Stimulated activated CD4-positive, alpha-beta T cell treated with anti-CD3 and anti-CD28 coated beads, Interleukin-2, amount 100 ng/mL, for 4 hours (primary cell): ENCODE data around the gene TNFRSF14.

Source experiments
- DNase-seq: peaks from one replicate; pipeline ENCODE4 v3.0.0-alpha.2; 2020; ENCODE audit warnings: low read depth

The TNFRSF14 gene

DNA sequence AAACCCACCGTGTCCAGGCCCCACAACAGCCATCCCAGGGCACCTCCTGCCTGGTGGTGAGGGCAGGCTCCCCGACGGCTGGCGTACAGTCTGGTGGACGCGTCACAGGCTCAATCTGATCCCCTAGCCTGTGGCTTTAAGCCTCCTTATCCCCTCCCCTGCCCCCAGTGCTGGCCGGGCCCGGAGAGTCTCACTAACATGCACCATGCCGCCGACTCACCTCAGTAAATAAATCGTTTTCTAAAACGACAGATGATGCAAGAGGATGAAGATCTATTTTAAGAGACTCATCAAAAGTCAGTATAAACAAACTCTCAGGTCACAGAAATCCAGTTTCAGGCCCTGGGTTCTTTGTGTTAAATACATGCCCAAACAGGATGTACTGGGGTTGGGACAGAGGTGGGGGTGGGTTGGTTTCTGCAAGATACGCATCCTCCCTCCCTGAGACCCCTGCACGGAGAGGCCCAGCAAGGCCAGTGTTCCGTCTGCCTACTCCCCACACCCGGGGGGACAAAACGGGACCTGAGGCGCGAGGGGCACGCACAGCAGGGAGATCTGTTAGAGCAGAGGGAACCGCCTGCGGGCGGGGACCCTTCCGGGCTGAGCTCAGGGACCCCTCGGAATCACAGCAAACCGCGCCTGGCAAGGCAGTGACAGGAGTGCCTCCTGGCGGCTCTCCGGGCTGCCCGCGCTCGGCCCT, 32.8 kb upstream of the TNFRSF14 start:
- no peak for DNase-seq

DNA sequence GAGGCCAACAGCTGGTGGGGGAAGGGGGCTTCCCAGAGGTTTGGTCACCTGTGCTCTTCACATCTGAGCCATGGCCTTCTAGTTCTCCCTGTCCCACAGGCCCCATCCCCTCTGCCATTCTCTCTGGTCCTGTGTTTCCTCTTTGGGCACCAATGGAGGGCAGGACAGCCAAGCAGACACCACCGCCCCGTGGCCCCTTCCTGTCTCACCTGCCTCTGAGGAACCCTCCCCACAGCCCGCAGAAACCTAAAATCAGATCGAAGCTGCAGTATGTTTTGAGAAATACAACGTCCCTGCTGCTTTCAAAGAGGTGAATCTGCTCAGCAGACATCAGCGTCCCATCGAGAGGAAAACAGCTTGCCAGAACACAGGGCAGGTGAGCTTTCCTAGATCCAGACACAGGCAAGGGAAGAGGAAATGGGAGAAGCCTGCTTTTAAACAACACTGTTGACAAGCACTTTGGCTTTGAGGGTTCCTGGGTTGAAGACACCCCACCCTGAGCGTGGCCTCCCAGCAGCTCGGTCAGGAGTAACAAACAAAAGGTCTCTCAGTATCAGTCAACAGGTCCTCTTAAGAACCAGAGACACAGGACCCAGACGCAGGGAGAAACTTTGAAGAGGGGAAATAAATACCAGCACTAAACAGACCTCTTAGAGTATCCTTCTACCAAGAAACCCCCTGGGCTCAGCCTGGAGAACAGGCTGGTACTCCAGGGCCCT, 32.1 kb upstream of the TNFRSF14 start:
- DNase-seq, result no peak

DNA sequence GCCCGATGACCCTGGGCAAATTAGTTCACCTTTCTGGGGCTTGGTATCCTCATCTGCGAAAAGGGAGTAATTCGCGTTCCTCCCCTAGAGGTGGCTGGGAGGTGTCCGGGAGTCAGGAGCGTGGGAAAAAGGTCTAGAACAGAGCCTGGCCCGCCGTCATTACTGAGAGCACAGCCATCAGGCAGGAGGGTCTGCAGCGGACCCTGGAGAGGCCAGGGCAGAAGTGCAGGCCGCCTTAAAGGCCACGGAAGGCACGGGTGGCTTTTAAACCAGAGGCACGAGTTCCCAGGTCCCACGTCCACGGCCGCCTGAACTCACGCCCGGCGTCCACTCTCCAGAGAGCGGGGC, 30.6 kb upstream of the TNFRSF14 start:
- DNase-seq, result no peak

DNA sequence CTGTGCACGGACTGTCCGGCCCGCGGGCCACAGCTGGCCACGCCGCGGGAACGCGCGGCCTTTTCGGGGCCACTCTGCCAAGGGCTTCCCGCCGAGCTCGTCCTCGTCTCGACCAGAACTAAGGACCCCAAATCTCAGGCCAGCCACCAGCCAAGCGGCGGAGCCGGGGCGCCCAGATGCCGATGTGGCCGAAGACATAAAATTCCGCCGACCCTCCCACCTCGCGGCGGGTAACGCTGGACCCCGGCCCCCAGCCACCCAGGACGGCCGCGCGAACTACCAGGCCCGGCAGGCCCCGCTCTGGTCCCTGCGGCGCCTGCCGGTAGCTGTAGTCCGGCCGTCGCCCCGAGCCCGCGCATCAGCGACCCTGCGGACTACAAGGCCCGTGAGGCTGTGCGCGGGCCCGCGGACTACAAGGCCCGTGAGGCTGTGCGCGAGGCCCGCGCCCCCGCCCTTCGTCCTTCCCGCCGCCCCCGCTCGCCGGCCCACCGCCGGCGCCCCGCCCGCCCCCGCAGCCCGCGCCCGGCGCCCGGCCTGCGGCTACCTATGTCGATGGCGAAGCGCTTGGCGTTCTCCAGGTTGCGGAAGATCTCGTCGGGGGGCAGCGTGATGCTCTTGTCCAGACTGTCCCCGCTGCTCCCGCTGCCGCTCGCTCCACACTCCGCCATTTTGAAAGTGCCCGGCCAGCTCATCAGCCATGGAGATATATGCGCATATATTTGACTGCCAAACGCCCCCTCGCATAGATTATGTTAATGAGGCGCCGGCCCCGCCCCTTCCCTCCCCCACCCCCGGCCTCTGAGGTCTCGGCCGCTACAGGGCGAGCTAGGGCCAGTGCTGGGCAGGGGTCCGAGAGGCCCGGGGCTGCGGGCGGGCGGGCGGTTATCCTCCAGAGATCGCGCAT, 30.0 kb upstream of the TNFRSF14 start, which contains the start of gene PANK4:
Gene PANK4, minus strand, starts transcription at position 677 of the 904 bp plus-strand sequence. Its CDS starts 9 bp downstream, at position 668.
- DNase-seq, result peak; percentile 86

DNA sequence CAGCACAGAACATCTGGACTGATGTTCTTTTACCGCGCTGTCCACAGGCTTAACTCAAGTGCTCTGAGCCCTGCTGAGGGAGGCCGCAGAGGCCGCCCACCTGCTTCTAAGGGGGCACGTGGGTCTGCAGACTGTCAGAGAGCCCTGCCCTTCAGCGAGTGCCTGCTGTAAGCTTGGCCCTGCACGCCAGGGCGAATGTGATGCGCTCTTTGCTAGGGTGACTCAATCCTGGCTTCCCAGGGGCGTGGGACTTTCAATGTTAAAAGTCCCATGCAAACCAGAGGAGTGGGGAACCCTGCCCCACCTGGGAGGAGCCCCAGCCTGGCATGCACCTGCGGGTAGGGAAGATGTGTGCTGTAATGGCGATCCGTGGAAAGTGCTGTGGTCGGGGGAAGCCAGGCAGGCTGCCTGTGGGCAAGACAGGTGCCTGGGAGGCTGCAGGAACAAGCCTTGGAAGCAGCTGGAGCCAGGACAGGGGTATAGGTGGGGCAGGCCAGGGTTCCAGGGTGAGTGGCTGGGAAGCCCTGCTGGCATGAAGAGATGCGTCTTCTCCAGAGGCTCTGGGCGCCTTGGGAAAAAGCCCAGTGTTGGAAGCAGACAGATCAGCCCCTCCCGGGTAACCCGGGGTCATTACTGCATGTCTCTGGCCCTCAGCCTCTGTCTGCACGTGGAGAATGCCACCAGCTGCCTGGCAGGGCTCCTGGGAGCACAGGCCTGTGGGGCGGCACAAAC, 29.2 kb upstream of the TNFRSF14 start:
- DNase-seq, result no peak

DNA sequence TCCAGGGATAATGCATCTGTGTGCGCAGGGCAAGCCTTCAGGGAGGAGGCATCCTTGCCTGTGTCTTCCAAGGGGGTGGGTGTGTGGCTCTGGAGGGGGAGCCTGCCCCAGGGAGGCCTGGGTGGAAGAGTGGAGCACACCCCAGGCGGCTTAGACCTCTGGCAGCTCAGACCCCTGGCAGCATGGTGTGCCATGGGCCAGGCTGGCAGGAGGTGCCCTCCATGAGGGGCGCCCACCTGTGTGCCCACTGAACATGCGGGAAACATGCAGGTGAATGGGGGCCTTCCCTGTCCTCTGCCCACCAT, 28.7 kb upstream of the TNFRSF14 start:
- no peak for DNase-seq

DNA sequence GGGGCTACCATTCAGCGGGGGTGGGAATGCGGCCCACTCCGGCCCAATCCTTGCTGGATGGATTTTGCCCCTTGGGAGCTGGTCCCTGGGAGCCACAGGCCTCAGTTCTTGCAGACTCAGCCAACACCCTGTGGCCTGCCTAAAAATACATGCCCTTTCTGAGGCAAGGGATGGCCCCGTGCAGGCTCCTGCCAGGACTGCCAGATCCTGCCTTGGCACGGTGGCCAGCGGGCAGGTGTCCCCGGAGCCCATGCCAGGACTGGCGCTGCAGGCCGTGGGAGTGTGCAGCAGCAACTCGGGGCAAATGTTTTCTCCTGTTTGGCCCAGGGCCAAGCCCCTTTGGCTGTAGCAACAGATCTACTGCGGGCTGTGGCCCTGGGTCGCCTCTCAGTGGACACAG, 28.2 kb upstream of the TNFRSF14 start:
- no peak for DNase-seq

DNA sequence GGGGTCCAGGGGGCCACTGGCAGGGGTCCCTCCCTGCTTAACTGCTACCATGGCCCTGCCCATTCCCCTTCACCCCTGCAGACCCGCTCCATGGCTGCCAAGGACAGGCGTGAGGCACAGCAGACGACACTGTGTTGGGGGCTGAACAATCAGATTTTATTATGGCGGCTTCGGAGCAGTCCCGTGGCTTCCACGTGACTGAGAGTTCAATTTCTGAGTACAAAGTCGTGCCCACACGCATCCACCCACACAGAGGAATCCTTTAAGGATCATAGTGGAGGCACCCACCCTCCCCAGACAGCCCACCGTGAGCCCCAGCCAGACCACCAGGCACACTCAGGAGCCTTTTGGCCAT, 27.6 kb upstream of the TNFRSF14 start:
- DNase-seq, result no peak

DNA sequence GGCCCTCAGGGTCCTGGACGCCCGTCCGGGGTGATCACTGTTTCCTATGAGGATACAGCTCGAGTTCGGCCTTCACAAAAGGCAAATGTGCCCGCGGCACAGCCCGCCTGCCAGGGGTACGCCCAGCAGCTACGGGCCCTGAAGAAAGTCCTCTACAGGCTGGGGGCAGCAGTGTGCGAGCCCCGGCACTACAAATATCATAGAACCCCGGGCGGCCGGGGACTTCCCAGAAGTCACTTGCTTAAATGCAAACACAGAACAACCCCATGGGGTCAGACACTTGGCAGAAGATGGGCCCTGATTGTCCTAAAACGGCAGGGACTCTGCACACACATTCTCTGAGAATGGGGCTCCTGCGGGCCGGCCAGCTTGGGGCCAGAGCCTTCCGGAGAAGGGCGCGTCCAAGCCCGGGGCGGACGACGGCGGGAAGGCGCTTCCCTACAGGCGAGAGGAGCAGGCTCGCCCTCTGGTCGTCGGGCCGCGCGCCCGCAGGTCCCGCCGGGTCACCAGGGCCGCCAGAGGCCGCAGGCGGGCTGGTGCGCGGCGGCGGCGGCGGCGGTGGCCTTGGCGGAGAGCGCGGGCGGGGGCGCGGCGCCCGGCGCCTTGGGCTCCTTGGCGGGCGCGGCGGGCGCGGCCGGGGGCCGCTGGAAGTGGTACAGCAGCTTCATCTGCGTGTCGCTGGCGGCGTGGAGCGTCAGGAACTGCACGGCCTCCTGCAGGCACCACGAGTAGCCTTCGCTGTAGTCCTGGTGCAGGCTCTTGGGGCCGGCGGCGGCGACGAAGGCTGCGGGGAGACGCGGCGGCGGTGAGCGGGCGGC, 27.0 kb upstream of the TNFRSF14 start:
- DNase-seq, result no peak

DNA sequence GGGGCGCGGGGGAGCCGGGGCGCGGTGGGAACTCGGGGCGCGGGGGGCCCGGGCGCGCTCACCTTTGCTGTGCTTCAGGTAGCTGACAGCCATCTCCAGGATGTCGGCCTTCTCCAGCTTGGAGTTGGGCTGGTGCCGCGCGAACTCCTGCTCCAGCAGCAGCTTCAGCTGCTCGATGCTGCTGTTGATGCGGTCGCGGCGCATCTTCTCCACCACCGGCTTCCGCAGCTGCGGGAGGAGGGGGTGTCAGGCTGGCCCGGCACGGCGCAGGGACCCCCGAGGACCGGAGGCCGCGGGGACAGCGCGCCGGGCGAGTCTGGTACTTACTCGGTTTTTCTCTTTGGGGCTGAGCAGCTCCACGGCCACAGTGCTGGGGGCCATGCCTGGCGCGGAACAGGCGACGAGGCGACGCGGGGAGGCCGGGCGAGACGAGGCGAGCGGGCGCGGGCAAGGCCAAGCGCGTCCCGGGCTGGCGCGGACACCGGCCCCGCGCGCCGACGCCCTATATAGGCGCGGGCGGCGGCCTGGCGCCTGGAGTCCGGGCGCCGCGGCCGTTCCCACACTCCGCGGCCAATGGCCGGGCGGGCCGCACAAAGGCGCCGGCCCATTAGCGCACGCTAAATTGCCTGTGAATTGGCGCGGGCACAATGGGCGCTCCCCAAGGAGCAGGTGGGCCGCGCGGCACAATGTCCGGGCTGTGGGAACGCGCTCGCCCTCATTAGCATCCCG, 26.2 kb upstream of the TNFRSF14 start, which contains the start of gene HES5:
Gene HES5, minus strand, starts transcription at position 480 of the 729 bp plus-strand sequence. Its CDS starts 99 bp downstream, at position 381.
- no peak for DNase-seq

DNA sequence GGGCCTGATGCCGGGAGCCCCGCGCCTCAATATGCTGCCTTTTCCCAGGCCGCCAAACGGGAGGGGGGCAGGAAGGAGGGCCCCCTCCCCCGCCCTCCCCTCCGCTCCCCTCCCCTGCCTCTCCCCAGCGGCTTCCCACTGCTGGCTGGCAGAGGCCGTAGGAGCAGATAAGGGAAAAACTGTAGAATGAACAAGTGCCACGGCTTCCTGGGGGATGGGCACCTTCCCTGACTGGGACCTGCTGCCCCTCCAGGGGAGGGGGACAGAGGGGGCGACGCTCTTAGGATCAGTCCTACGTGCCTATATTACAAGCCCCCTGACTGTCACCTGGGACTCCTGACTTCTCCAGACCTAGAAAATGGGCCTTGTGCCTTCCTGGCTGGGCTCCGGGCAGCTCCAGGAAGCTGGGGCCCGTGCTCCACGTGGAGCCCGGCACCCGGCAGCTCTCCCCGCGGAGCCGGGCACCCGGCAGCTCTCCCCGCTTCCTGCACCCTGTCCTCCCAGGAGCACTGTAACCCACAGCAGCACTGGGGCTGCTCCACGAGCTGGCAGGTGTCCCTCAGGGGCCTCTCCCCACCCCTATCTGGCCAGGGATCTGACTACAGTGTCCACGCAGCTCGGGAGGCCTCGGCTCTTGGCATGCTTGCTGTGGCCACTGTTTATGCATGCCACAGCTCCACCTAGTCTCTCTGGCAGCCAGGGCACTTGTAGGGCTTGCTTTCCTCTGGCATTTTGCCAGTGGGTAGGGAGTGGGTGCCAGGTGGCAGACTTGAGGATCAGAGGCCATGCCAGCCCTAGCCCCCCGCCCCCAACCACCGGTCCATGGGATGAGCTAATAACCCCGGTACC, 25.4 kb upstream of the TNFRSF14 start:
- DNase-seq, result no peak

DNA sequence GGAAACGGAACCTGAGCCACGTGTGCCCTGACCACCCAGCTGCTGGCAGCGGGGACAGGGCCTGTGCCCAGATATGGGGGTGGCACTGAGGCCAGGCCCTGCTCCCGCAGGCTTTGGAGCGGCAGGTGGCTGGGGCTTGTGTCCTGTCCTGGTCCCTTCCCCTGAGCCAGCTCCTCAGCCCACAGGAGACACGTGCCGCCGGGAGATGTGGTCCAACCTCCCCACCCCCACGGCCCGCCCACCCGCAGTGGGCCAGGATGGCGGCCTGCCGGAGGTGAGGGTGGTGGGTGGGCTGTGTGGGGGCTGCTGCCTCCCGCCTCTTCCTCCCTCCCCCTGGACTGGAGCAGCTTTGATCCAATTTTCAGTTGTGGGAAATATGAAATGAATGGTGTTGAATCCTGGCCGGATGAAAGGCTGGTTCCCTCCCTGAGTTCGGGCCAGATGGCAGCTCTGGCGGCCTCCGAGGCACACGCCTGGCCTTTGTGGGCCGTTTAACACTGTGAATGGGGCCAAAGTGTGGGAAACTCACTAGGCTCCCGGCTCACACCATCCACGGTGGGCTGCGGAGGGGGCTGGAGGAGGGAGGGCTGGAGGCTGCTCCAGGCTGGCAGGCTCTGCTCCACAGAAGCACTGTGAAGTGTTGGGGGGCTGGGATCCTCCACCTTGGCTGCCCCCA, 23.5 kb upstream of the TNFRSF14 start:
- no peak for DNase-seq

DNA sequence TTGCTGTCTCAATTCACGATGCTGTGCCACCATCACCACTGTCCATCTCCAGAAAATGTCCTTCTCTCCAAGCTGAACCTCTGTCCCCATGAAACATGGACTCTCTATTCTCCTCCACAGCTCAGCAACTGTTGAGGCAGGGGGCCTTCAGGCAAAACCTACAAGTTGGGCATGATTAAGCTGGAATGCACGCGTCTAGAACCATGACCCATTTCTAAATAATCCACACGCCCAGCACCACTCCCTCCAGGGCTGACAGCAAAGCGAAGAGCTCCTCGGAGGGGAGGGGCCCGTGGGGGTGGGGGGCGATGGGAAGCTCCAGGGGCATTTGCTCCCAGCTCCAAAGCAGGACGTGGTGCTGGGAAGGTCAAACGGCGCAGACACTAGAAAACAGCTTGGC, 22.8 kb upstream of the TNFRSF14 start:
- no peak for DNase-seq

DNA sequence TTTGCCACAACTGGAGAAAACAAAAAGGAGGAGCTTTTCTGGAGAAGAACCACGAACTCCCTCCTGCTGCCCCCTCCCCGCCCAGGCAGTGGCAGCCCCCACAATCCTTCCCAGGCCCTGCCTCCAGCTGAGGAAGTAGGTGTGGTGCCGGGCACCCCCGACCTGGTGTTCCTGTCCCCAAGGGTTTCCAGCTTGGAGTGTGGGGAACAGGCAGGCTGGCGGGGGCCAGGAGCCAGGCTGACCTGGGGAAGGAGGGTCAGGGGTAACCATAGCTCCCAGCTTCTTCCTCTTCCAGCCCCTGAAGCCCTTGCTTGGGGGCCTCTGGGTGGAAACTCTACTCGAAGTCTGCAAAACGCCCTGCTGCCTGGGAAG, 21.9 kb upstream of the TNFRSF14 start:
- no peak for DNase-seq

DNA sequence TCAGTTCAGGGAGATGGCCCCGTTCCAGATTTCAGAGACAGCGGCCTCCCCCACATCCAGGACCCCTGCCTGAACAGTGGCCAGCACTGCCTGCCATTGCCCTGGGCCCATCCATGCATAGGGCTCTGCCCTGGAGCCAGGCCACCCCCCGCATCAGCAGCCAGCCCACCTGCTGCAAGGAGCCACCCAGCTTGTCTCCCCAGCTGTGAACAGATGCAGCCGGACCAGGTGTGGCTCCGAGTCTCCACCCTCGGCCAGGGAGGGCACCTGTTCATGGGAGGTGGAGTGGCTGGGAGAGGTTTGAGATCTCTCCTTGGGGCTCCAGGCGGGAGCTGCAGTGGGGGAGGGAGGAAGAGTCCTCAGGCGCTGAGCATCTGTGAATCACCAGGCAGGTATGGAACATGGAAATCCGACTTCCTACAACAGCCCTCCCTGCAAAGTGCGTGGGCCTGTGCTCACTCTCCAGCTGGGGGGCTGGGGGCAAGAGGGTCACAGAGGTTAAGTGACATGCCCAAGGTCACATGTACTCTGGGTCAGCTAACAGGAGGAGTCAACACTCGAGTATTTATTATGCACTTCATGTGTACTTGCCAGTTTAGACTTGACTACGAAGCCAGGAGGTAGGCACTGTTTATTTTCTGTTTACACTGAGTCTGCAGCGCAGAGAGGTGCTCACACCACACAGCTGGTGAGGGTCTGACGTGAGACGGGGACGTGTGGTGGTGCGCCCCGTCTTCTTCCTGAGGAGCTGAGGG, 21.3 kb upstream of the TNFRSF14 start:
- DNase-seq, result no peak

DNA sequence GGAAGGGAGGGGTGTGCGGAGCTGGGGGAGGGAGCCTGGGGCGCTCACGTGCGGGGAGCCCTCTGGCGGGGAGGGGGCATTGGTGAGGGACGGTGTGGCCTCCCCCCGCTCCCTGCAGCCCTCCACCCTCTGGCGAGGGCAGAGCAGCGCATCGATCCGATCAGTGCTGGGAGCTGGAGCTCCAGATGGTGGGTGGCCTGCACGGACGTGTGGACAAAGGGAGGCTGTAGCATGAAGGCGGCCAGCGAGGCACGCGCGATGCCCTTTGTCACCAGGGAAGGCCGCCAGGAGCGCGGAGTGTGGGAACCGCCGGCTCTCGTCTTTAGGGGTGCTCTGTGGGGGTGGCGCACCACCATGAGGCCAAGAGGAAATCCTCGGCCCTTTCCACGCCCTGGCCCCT, 20.7 kb upstream of the TNFRSF14 start:
- no peak for DNase-seq

DNA sequence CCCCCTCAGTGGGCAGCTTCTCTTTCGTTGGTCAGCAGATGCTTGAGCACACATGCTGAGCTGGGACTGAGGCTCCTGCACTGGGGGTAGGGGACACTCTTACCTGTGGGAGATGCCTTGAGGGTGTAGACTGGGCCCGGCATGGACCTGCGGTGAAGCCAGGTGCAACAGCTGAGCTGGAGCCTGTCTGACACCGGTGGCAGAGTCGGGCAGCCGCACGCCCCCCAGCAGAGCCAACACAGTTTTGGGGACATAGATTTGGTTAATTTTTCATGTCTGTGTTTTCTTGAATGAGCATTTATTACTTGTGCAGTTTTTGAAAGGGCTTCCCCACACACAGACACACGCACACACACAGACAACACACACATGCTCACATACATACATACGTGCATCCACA, 20.2 kb upstream of the TNFRSF14 start:
- no peak for DNase-seq

DNA sequence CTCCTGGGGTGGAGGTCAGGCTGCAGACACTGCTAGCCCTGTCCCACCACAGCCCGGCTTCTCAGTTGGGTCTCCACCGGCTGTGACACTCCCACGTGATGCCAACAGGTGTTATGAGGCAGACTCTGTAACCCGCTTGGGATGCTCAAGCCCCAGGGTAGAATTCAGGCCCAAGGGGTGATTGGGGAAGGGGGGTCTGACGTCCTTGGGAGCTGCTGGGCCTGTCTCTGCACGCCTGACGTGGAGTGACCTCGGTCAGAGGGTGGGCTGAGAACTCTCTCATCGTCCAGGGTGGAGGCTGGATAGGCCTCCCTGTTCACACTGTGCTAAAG, 18.4 kb upstream of the TNFRSF14 start:
- no peak for DNase-seq

DNA sequence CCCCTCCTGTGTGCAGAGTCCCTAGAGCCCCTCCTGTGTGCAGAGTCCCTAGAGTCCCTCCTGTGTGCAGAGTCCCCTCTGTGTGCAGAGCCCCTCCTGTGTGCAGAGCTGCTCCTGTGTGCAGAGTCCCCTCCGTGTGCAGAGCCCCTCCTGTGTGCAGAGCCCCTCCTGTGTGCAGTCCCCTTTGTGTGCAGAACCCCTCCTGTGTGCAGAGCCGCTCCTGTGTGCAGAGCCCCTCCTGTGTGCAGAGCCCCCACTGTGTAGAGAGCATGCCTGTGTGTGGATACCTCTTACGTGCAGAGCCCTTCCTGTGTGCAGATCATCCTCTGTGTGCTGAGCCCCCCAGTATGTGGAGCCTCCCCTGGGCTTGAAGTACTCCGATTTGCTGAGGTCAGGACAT, 17.8 kb upstream of the TNFRSF14 start:
- DNase-seq, result no peak
